ENCODE measurements around the gene EXOC6. TPM values are rescaled to one million over a fixed set of nuclear protein-coding genes. Genes with fewer than 3 reads are reported as not detected.

The EXOC6 gene
- total RNA-seq, 4 donors from 2014 or later: 9.7 to 760 (median 13.7) TPM

GRCh38 chr10:93075369-93076221, 227.3 kb downstream of the EXOC6 start:
- no peak for TF ChIP-seq CTCF (IDR thresholded peaks at IDR 0.05; ENCODE audit: low read depth)

- TF ChIP-seq CTCF (IDR thresholded peaks at IDR 0.05; ENCODE audit: low read depth): no peak
Observed at GRCh38 chr10:93076871-93077270, 228.6 kb downstream of the EXOC6 start.

GRCh38 chr10:93077860-93078337, 229.6 kb downstream of the EXOC6 start:
- no peak for TF ChIP-seq CTCF (IDR thresholded peaks at IDR 0.05; ENCODE audit: low read depth)

DNA sequence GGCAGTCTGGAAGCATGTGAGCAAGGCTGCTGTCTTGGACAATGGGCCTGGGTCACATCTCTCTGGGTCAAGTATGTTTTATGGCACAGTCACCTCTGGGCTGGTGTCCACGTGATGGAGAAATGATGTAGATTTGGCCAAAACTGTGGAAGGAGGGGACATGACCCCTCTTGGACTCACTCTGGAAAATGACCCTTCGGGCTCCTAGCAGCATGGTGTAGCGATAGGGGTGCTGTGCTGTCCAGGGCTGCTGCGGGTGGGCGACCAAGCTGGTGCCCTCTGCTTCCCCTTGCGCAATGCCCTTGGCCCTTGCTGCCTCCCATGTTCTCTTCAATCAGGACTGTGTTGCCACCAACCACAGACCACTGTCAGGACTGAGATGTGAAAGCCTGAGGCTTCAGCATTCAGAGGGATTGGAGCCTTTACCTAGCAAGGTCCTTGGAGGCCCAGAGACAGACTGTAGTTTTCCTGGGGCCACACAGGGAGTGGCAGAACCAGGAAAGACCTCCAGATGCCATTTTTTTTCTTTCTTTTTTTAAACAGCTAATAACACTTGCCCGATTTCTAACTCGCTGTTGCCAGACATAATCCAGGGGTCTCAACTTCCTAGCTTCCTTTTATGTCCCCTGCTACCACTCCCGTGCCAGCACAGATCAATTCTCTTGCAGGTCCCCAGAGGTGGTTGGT, 231.5 kb downstream of the EXOC6 start:
- no peak for TF ChIP-seq CTCF (IDR thresholded peaks at IDR 0.05; ENCODE audit: low read depth)

DNA sequence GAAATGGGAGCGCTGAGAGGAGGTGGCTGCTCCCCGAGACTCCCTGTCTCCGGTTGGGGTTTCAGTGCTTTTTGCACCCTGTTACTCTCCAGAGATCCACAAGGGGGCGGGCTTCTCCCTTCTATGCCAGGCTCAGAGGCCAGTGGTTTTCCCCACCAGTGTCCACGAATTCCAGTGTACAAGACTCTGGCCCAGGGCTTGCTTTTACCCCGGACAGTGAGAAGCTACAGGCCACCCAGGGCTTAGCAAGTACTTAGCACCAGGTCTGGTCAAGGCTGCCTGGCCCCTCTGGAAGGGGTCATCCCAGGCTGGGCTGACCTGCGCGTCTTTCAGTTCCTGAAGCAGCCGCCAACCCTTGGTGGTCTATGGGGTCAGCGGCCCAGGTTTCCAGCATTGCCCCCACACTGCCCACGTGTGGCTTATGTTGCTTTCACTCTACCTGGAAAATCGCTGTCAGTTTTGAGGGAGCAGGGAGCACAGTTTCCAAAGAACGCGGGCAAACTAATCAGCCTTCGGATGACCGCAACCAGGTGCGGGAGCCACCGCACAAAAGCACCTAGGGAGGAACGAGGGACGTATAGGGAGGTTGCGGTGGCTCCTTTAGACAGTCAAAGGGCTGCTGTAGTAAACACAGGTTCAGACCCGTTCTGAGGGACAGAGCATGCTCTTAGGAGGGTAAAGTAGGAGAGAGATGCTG, 232.2 kb downstream of the EXOC6 start:
- TF ChIP-seq CTCF (IDR thresholded peaks at IDR 0.05; ENCODE audit: low read depth): no peak

DNA sequence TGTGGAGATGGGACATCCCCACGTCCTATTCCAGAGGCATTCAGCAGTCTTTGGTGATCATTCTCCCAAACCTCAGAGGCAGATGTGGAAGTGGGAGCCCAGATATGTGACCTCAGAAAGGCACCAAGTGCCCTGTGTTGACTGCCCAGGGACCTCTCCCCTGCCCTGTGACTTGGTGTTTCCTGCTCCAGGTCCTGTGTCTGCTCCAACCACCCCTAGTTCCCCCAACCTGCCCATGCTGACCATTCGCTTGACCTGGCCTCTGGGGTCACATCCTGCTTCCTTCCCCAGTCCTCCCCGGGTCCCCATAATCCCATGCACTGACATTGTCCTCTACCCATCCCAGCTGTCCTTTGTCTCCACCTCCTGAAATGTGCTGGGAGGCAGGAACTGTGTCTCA, 233.0 kb downstream of the EXOC6 start:
- no peak for TF ChIP-seq CTCF (IDR thresholded peaks at IDR 0.05; ENCODE audit: low read depth)

DNA sequence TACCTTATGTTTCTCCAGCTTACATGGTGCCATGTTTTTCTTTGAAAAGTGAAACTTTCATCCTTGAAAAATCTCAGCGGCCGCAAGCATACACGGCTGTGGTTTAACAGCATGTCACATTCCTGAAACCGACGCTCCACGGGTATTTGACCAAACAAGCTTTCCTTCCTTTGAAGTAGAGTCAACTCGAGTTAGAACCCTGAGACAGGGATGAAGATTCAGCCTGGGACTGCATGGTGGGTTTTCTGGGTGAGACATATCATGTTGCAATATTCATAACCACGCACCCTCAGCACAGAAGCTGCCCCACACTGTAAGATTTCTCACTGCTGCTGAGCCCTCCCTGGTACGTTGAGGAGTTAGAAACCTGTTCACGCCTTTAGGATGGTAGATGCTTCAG, 233.5 kb downstream of the EXOC6 start:
- no peak for TF ChIP-seq CTCF (IDR thresholded peaks at IDR 0.05; ENCODE audit: low read depth)
